Measurements from ENCODE around the gene SHISAL1. TPM values are rescaled to one million over a fixed set of nuclear protein-coding genes. Genes with fewer than 3 reads are reported as not detected.

The SHISAL1 gene
- total and polyA plus RNA-seq, 4 donors = 0.12 to 0.74 (median 0.34) TPM

DNA sequence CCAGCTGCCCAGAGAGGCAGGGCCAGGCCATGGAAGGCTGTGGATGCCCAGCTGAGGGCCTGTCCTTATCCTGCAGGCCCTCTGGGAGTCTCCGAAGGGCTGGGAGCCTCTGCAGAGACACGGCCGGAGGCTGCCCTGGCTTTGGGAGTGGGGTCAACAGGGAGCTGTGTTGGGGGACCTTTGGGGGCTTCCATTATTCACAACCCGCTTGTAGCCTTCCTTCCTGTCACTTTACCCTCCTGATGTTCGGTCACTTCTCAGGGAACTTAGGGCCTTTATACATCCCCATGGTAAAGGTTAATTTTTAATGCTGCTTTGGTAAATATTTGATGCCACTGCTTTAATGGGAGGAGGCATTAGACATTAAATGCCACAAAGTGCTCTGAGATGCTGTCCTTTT, 44.9 kb downstream of the SHISAL1 start:
- TF ChIP-seq, protein P1, sequence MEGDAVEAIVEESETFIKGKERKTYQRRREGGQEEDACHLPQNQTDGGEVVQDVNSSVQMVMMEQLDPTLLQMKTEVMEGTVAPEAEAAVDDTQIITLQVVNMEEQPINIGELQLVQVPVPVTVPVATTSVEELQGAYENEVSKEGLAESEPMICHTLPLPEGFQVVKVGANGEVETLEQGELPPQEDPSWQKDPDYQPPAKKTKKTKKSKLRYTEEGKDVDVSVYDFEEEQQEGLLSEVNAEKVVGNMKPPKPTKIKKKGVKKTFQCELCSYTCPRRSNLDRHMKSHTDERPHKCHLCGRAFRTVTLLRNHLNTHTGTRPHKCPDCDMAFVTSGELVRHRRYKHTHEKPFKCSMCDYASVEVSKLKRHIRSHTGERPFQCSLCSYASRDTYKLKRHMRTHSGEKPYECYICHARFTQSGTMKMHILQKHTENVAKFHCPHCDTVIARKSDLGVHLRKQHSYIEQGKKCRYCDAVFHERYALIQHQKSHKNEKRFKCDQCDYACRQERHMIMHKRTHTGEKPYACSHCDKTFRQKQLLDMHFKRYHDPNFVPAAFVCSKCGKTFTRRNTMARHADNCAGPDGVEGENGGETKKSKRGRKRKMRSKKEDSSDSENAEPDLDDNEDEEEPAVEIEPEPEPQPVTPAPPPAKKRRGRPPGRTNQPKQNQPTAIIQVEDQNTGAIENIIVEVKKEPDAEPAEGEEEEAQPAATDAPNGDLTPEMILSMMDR (IDR thresholded peaks at IDR 0.05; ENCODE audit: control extremely low read depth, extremely low read depth) = no peak
- H3K36me3 ChIP-seq (ENCODE audit: control insufficient read depth in 4 of 4, insufficient read depth in 4 of 4, low read length in 4 of 4) = no peaks in the 10 kb centered on the region
- no peak overlapping the region for H3K4me3 ChIP-seq
- H3K27me3 ChIP-seq (ENCODE audit: control insufficient read depth in 3 of 3, insufficient read depth in 3 of 3, low read length in 2 of 3) = no peaks in the 10 kb centered on the region
- H3K27ac ChIP-seq (ENCODE audit: low read depth in 1 of 2, low read length in 1 of 2) = no peak overlapping the region
- H3K9me3 ChIP-seq (ENCODE audit: control insufficient read depth in 4 of 4, insufficient read depth in 3 of 4, low read length in 3 of 4) = peaks cover 0 to 22% (median 0%) of the 10 kb centered on the region in 4 donors
- WGBS, 2 donors = 77 to 88% methylated on average over 5 of the region's 5 CpGs
- ATAC-seq (ENCODE audit: insufficient read depth, low FRiP score) (no peak), DNase-seq (no peak)
- H3K4me1 ChIP-seq (ENCODE audit: control insufficient read depth in 5 of 5, insufficient read depth in 5 of 5, low read length in 5 of 5) = no peaks in the 10 kb centered on the region
- H3K9ac ChIP-seq (ENCODE audit: insufficient read depth in 1 of 2, low read length in 2 of 2) = no peak overlapping the region

DNA sequence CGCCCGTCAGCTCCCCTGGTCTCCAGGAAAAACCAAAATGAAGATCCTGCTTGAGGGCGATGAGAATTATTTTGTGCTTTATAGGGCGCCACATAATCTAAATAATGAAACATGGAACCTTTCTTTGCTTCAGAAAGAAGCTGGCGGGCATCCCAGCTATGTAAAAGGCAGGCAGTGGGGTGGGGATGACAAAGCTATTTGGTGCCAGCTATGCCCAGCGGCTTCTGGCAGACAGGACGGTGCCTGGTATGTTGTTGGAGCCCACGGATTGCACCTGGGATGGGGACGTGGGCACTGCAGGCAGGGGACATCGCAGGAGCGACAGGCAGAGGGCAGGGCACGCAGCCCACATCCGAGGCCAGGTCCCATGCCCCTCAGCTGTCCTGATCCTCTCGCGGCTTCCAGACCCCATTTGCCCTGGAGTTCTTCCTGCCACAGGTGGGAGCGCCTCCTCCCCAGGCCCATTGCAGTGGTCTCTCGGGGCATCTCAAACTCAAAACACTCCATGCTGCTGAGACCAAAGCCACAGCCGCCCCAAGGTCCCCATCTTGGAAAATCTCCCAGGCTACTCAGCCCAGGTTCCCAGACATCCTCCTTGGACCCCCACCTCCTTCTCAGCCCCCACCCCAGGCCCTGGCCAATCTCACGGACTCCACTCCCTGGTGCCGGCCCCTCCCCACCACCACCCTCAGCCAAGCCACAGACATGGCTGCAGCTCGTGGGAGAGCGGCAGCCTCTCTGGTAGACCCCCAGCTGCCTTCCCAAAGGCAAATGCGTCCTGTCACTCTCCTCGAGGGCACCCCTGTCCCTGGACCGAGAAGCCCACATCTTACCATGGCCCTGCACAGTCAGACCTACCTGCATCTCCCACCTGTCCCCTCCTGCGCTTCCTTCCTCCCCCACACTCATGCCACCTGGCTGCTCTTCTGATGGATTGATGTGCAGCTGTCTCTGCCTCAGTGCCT, 45.7 kb downstream of the SHISAL1 start:
- Histone ChIP-seq H3K9me3 (ENCODE audit: control insufficient read depth in 4 of 4, insufficient read depth in 3 of 4, low read length in 3 of 4) (peaks cover 0 to 22% (median 0%) of the 10 kb centered on the region in 4 donors), H3K27ac (ENCODE audit: low read depth in 1 of 2, low read length in 1 of 2) (no peak overlapping the region), H3K4me1 (ENCODE audit: control insufficient read depth in 5 of 5, insufficient read depth in 5 of 5, low read length in 5 of 5) (no peaks in the 10 kb centered on the region), H3K36me3 (ENCODE audit: control insufficient read depth in 4 of 4, insufficient read depth in 4 of 4, low read length in 4 of 4) (no peaks in the 10 kb centered on the region), H3K27me3 (ENCODE audit: control insufficient read depth in 3 of 3, insufficient read depth in 3 of 3, low read length in 2 of 3) (no peaks in the 10 kb centered on the region), H3K9ac (ENCODE audit: insufficient read depth in 1 of 2, low read length in 2 of 2) (no peak overlapping the region), H3K4me3 (no peak overlapping the region)
- no peak for ATAC-seq (ENCODE audit: insufficient read depth, low FRiP score)
- DNase-seq = no peak
- WGBS, 2 donors = 77 to 87% methylated on average over 26 of the region's 26 CpGs
- TF ChIP-seq, protein P1 (IDR thresholded peaks at IDR 0.05; ENCODE audit: control extremely low read depth, extremely low read depth) = no peak

DNA sequence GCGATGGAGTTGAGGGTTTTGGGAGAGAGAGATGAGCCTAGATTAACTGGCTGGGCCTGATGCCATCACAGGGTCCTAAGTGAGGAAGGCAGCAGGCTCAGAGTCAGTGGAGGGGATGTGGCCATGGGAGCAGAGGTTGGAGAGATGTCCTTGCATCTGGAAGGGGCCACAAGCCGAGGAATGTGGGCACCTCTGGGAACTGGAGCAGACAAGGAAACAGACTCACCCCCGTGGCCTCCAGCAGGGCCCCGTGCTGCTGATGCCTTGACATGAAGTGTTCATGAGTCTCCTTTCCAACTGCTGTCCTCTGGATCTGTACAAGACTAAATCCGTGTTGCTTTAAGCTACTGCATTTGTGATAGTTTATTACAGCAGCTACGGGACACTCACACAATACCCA, 49.2 kb downstream of the SHISAL1 start:
- no peaks in the 10 kb centered on the region for H3K4me1 ChIP-seq (ENCODE audit: control insufficient read depth in 5 of 5, insufficient read depth in 5 of 5, low read length in 5 of 5)
- no peaks in the 10 kb centered on the region for H3K27me3 ChIP-seq (ENCODE audit: control insufficient read depth in 3 of 3, insufficient read depth in 3 of 3, low read length in 2 of 3)
- ATAC-seq (ENCODE audit: insufficient read depth, low FRiP score) (no peak), DNase-seq (peak in 1 of 3 donors; percentile 2)
- H3K9ac ChIP-seq (ENCODE audit: insufficient read depth in 1 of 2, low read length in 2 of 2) = no peak overlapping the region
- 87% methylated on average over 6 of the region's 6 CpGs for WGBS, 2 donors
- no peaks in the 10 kb centered on the region for H3K36me3 ChIP-seq (ENCODE audit: control insufficient read depth in 4 of 4, insufficient read depth in 4 of 4, low read length in 4 of 4)
- peaks cover 0 to 18% (median 0%) of the 10 kb centered on the region in 4 donors for H3K9me3 ChIP-seq (ENCODE audit: control insufficient read depth in 4 of 4, insufficient read depth in 3 of 4, low read length in 3 of 4)
- H3K27ac ChIP-seq (ENCODE audit: low read depth in 1 of 2, low read length in 1 of 2) = no peak overlapping the region
- TF ChIP-seq, protein P1 (IDR thresholded peaks at IDR 0.05; ENCODE audit: control extremely low read depth, extremely low read depth) = no peak
- H3K4me3 ChIP-seq = no peak overlapping the region
